K562 (cell line): Measurements from ENCODE around the gene BLOC1S4. TPM values are rescaled to one million over a fixed set of nuclear protein-coding genes. Genes with fewer than 3 reads are reported as not detected.

Experiments used
- CBFB ChIP-seq: sonication (generic); formaldehyde crosslinking; IDR thresholded peaks from 2 replicates; pipeline ENCODE4 v1.4.0; 2020; ENCODE audit warnings: mild to moderate bottlenecking, missing genetic modification reagents
- ETS2 ChIP-seq: IDR thresholded peaks from 2 replicates; pipeline ENCODE4 v1.6.1; 2016; ENCODE audit warnings: borderline replicate concordance, missing genetic modification characterization, mild to moderate bottlenecking, moderate library complexity, missing compliant biosample characterization; ENCODE audit not compliant: poor library complexity, severe bottlenecking
- FOXA1 ChIP-seq: fragments of 450-650 bp; IDR thresholded peaks from 2 replicates; pipeline ENCODE4 v1.6.1; 2016; ENCODE audit warnings: mild to moderate bottlenecking, borderline replicate concordance
- HNRNPH1 ChIP-seq: fragments of 200-400 bp; formaldehyde crosslinking; optimal IDR thresholded peaks from 2 replicates; pipeline ENCODE3; 2017; ENCODE audit warnings: low read depth, mild to moderate bottlenecking, low read length, moderate library complexity
- JUND ChIP-seq, 2 experiments: IDR thresholded peaks; 2 replicates in 1 of 2; 3 replicates in 1 of 2; pipeline ENCODE4 v1.6.1; 2011; ENCODE audit warnings: borderline replicate concordance in 2 of 2, low read depth in 2 of 2, low read length in 2 of 2, improper control_type of control experiment in 1 of 2, missing biosample characterization in 1 of 2, missing genetic modification characterization in 1 of 2, missing genetic modification reagents in 1 of 2
- MEF2D ChIP-seq: conservative IDR thresholded peaks from 2 replicates; pipeline ENCODE4 v1.6.1; 2016; ENCODE audit warnings: low read depth, missing genetic modification characterization, missing compliant biosample characterization
- MGA ChIP-seq: fragments of 450-650 bp; IDR thresholded peaks from 2 replicates; pipeline ENCODE4 v1.6.1; 2016; ENCODE audit warnings: mild to moderate bottlenecking, moderate library complexity
- MXI1 ChIP-seq: IDR thresholded peaks from 2 replicates; pipeline ENCODE4 v1.6.1; 2011; ENCODE audit warnings: low read depth, mild to moderate bottlenecking, improper control_type of control experiment, low read length
- NFATC3 ChIP-seq: fragments of 450-650 bp; IDR thresholded peaks from 2 replicates; pipeline ENCODE4 v1.6.1; 2017; ENCODE audit warnings: mild to moderate bottlenecking
- NONO ChIP-seq, 2 experiments: fragments of 200-400 bp in 1 of 2; fragments of 450-650 bp in 1 of 2; formaldehyde crosslinking in 1 of 2; IDR thresholded peaks; 2 replicates each; pipeline ENCODE4 v1.6.1; 2017; ENCODE audit warnings: low read depth in 2 of 2, mild to moderate bottlenecking in 2 of 2, moderate library complexity in 2 of 2, low read length in 1 of 2
- ZNF644 ChIP-seq: fragments of 200-800 bp; sonication (Bioruptor generic); IDR thresholded peaks from 2 replicates; pipeline ENCODE4 v1.6.1; 2016; ENCODE audit warnings: low read depth, missing genetic modification characterization, missing compliant biosample characterization
- polyA plus RNA-seq, 8 experiments: library from polyadenylated mRNA; depleted of rRNA in 4 of 8; stranded (reverse) in 5 of 8; unstranded in 3 of 8; fragments of >200 nt; fragmentation: Nextera tagmentation in 2 of 8; fragmentation: Illumina TruSeq in 1 of 8; extraction: Ambion mirVana in 2 of 8; extraction: Trizol in 1 of 8; gene quantifications; 2 replicates each; pipeline versions ENCODE4 v1.2.1 to v1.2.3, GENCODE V29; 2011 to 2014; ENCODE audit warnings: inconsistent platforms in 1 of 8, missing spikeins in 1 of 8
- total RNA-seq, 7 experiments: library from RNA; depleted of rRNA in 6 of 7; stranded (reverse); fragments of >200 nt in 6 of 7; fragmentation: Illumina TruSeq in 2 of 7; extraction: Trizol in 2 of 7; gene quantifications; 2 replicates each; pipeline versions ENCODE4 v1.2.1 to v1.2.3, GENCODE V29; 2011 to 2021; ENCODE audit warnings: low replicate concordance in 1 of 7

BLOC1S4 gene
- total and polyA plus RNA-seq, 9 of the 15 experiments (the other 6 are each of a cell fraction or from before 2014, with no cell fraction given), result 3.1 to 31.6 (median 11.2) TPM

GRCh38 chr4:6734165-6734786 lies 18.3 kb downstream of the BLOC1S4 start (continued):
- TF ChIP-seq MGA (peak; percentile 96), HNRNPH1 (no peak), JUND (IDR thresholded peaks at IDR 0.05; ENCODE audit: borderline replicate concordance, low read depth, low read length) (peak; percentile 90), JUND (tag; IDR thresholded peaks at IDR 0.05; ENCODE audit: borderline replicate concordance, low read depth, low read length) (peak; percentile 82; the same call in 2 of the 3 replicates), NONO (IDR thresholded peaks at IDR 0.05; ENCODE audit: low read depth in 2 of 2, low read length in 1 of 2) (no peak), ZNF644 (tag) (no peak), MEF2D (peak; percentile 76), FOXA1 (no peak), CBFB (CRISPR knock-in tag) (no peak), MXI1 (no peak), NFATC3 (no peak), ETS2 (no peak)
